Stimulated activated CD4-positive, alpha-beta T cell treated with anti-CD3 and anti-CD28 coated beads, Interleukin-1b, Interleukin-23, amount 100 ng/mL, for 48 hours (primary cell): ENCODE data around the gene RNF2.

Source experiments
- DNase-seq: peaks from one replicate; pipeline ENCODE4 v3.0.0-alpha.2; 2020

RNF2 gene

GRCh38 chr1:185104083-185104482 is 58.7 kb downstream of the RNF2 start:
- DNase-seq = no peak

GRCh38 chr1:185105121-185105520 is 59.8 kb downstream of the RNF2 start:
- no peak for DNase-seq

- DNase-seq = no peak
Measured at GRCh38 chr1:185108321-185108720, 63.0 kb downstream of the RNF2 start.

- DNase-seq = no peak
Measured at GRCh38 chr1:185110145-185110544, 64.8 kb downstream of the RNF2 start.

GRCh38 chr1:185111873-185112272 is 66.5 kb downstream of the RNF2 start:
- no peak for DNase-seq

- DNase-seq = no peak
Measured at GRCh38 chr1:185112356-185112755, 67.0 kb downstream of the RNF2 start.

GRCh38 chr1:185129708-185130107 is 84.3 kb downstream of the RNF2 start:
- DNase-seq = no peak

- no peak for DNase-seq
Measured at GRCh38 chr1:185132534-185132933, 87.2 kb downstream of the RNF2 start.

- DNase-seq = no peak
Measured at GRCh38 chr1:185137896-185138545, 92.7 kb downstream of the RNF2 start.

GRCh38 chr1:185139246-185139645 is 93.9 kb downstream of the RNF2 start:
- DNase-seq = no peak

- DNase-seq = no peak
Measured at GRCh38 chr1:185144233-185144632, 98.9 kb downstream of the RNF2 start.

GRCh38 chr1:185151215-185151614 is 105.9 kb downstream of the RNF2 start:
- DNase-seq = no peak
